IPS DF 6.9 (cell line): ENCODE measurements around the gene SLC35E1.

Source experiments
- DNase-seq: peaks from one replicate; pipeline ENCODE4 v3.0.0-alpha.2; 2013; ENCODE audit warnings: low read depth, low spot score
- H3K27ac ChIP-seq: one replicate; pipeline ENCODE4 v1.5.1; 2013; ENCODE audit warnings: low read length, control low read depth
- H3K27me3 ChIP-seq: 2 replicates; pipeline ENCODE4 v1.6.1; 2013; ENCODE audit warnings: mild to moderate bottlenecking, low read length; ENCODE audit not compliant: control insufficient read depth, insufficient read depth
- H3K36me3 ChIP-seq: 2 replicates; pipeline ENCODE4 v1.6.1; 2013; ENCODE audit warnings: low read length; ENCODE audit not compliant: control insufficient read depth, insufficient read depth
- H3K4me1 ChIP-seq: 2 replicates; pipeline ENCODE4 v1.6.1; 2013; ENCODE audit warnings: low read length; ENCODE audit not compliant: control insufficient read depth, insufficient read depth
- H3K4me3 ChIP-seq: 2 replicates; pipeline ENCODE4 v1.5.1; 2013; ENCODE audit warnings: mild to moderate bottlenecking, low read length
- H3K9me3 ChIP-seq: 2 replicates; pipeline ENCODE4 v1.6.1; 2013; ENCODE audit warnings: low read length, inconsistent platforms; ENCODE audit not compliant: control insufficient read depth, insufficient read depth
- WGBS: extraction: QIAGEN DNeasy Blood & Tissue Kit; methylation state at CpG from one replicate; pipeline ENCODE4 v1.1.7; 2013; ENCODE audit warnings: mixed read lengths, missing lambda C conversion rate; ENCODE audit not compliant: insufficient read length, insufficient coverage; 5-methylcytosine and 5-hydroxymethylcytosine counted together

The SLC35E1 gene

DNA sequence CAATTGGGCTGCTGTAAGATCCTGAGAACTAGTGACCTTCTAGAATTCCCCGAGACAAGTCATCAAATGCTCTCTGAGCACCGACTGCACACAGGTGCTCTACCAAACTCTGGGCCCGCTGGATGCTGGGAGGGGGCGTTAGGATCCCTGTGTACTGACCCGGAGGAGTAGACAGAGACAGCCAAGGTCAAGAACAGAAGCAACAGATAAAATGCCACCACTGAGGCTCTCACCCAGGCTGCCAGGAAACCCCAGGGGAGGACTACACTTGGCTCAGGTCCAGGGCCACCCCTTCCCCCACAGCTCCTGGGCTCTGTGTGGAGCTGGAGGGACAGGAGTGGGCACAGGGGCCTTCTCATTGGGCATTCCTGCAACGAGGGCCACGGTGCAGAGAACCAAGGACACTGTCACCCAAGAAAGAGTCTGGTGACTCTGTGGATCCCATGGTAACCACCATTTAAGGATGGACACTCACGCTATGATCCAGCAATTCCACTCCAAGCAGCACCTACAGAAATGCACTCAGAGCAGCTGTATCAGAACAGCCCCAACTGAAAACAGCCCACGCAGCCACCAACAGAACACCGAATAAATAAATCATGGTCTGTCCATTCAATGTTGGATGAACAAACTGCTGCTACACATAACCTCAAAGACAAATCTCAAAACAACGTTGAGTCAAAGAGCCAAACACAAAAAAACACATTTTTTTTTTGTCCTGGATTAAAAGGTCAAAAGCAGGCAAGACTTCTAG, 16.8 kb upstream of the SLC35E1 start:
- Histone ChIP-seq H3K4me1 (peaks cover 28% of the 10 kb centered on the region), H3K36me3 (no peaks in the 10 kb centered on the region), H3K4me3 (no peak overlapping the region), H3K9me3 (no peaks in the 10 kb centered on the region), H3K27me3 (no peaks in the 10 kb centered on the region), H3K27ac (no peak overlapping the region)
- DNase-seq: no peak
- no CpG with 5 or more reads among the region's 11 CpGs for WGBS

- peaks cover 28% of the 10 kb centered on the region for H3K4me1 ChIP-seq
- WGBS: no CpG with 5 or more reads among the region's 26 CpGs
- DNase-seq: no peak
These were observed 15.9 kb upstream of the SLC35E1 start for GRCh38 chr19:16587833-16588823.

GRCh38 chr19:16586991-16587832, 15.0 kb upstream of the SLC35E1 start:
- Histone ChIP-seq H3K9me3 (no peaks in the 10 kb centered on the region), H3K4me3 (no peak overlapping the region), H3K27ac (no peak overlapping the region), H3K4me1 (peaks cover 27% of the 10 kb centered on the region), H3K36me3 (no peaks in the 10 kb centered on the region), H3K27me3 (no peaks in the 10 kb centered on the region)
- DNase-seq: no peak
- no CpG with 5 or more reads among the region's 20 CpGs for WGBS

More at GRCh38 chr19:16587833-16588823, 15.9 kb upstream of the SLC35E1 start:
- no peaks in the 10 kb centered on the region for H3K36me3 ChIP-seq
- H3K9me3 ChIP-seq: no peaks in the 10 kb centered on the region
- H3K27ac ChIP-seq: no peak overlapping the region
- no peaks in the 10 kb centered on the region for H3K27me3 ChIP-seq
- H3K4me3 ChIP-seq: no peak overlapping the region

DNA sequence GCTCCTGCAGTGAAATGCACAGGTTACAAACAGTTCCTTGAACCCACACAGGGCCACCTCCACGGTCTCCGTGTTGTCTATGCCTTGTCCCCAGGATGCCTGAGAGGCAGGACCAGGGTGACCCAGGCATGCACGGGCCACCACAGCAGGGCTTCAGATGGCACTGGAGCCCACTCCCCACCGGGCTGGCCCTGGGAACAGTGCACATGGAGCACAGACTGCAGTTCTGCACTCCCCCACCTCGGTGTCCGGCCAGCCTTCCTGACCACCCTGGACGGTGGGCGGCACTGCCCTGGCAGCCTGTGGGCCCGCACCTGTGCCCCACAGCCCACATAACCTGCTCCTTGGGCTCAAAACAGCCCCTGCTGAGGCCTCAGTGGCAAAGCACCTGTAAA, 14.3 kb upstream of the SLC35E1 start:
- Histone ChIP-seq H3K4me1 (peaks cover 24% of the 10 kb centered on the region), H3K27ac (no peak overlapping the region), H3K27me3 (no peaks in the 10 kb centered on the region), H3K36me3 (no peaks in the 10 kb centered on the region), H3K9me3 (no peaks in the 10 kb centered on the region), H3K4me3 (no peak overlapping the region)
- no CpG with 5 or more reads among the region's 9 CpGs for WGBS
- DNase-seq: no peak

DNA sequence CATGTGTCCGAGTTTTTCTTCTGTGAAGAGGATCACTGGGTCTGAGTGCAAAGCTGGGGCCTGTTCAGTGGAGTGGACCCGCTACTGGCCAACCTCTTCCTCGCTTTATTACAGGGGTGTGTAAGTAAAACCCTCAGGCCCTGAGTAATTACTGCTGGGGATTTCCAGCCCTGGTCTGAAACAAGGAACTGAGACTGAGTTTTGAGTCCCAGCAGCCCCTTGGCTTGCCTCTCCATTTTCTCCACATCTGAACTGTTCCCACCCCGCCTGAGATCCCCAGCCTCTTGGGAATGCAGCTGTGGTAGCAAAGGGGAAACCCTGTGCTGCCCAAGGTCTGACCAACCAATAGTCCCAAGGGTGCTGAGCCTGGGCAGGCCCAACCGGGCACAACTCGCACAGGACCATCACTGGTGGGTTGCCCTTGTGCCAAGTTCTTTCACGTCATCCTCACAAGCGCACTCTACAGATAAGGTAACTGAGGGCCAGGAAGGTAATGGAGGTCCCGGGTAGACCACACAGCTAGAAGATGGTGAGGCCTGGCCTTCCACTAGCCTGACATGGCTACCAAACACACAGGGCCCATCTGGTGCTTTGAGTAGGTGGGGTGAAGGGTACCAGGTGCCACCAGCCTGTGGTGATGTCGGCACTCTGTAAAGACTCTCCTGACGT, 13.7 kb upstream of the SLC35E1 start:
- no peak overlapping the region for H3K4me3 ChIP-seq
- no peak for DNase-seq
- no peaks in the 10 kb centered on the region for H3K27me3 ChIP-seq
- H3K27ac ChIP-seq: no peak overlapping the region
- no CpG with 5 or more reads among the region's 11 CpGs for WGBS
- peaks cover 24% of the 10 kb centered on the region for H3K4me1 ChIP-seq
- no peaks in the 10 kb centered on the region for H3K9me3 ChIP-seq
- no peaks in the 10 kb centered on the region for H3K36me3 ChIP-seq

DNA sequence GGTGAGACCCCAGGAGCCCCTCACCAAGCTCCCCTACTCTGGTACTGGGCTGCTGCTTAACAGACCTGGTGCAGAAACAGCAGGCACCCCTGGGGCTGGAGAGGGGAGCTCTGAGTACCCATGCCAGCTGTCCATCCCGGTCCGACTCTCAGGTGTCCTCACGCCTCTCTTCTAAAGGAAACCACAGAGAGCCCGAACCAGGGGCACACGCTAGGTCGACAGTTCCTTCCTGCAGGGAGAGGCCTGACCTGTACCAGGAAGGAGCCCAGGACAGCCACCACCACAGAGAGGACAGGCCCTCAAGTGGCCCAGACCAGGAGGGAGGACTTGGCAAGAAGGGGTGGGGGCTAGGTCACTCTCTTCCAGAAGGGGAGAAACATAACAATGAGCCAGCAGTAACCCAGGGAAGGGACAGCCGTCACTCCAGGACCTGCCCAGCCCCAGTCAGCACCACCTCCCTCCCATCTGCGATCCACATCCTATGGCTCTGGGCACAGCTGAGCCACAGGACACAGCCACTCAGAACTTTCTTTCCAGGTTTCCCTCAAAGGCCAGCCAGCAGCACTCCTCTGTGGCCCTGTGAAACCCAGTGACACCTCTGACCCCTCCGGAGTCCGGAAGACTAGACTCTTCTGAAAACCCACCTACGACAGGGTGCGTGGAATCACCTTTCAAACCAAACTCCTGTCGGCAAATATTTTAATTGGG, 13.0 kb upstream of the SLC35E1 start:
- no peaks in the 10 kb centered on the region for H3K27me3 ChIP-seq
- no peak overlapping the region for H3K4me3 ChIP-seq
- peaks cover 24% of the 10 kb centered on the region for H3K4me1 ChIP-seq
- H3K27ac ChIP-seq: no peak overlapping the region
- H3K36me3 ChIP-seq: no peaks in the 10 kb centered on the region
- DNase-seq: no peak
- no CpG with 5 or more reads among the region's 13 CpGs for WGBS
- H3K9me3 ChIP-seq: no peaks in the 10 kb centered on the region

- WGBS: no CpG with 5 or more reads among the region's 15 CpGs
- H3K4me1 ChIP-seq: peaks cover 24% of the 10 kb centered on the region
- no peak overlapping the region for H3K27ac ChIP-seq
These were observed 12.3 kb upstream of the SLC35E1 start for GRCh38 chr19:16584248-16585093.

DNA sequence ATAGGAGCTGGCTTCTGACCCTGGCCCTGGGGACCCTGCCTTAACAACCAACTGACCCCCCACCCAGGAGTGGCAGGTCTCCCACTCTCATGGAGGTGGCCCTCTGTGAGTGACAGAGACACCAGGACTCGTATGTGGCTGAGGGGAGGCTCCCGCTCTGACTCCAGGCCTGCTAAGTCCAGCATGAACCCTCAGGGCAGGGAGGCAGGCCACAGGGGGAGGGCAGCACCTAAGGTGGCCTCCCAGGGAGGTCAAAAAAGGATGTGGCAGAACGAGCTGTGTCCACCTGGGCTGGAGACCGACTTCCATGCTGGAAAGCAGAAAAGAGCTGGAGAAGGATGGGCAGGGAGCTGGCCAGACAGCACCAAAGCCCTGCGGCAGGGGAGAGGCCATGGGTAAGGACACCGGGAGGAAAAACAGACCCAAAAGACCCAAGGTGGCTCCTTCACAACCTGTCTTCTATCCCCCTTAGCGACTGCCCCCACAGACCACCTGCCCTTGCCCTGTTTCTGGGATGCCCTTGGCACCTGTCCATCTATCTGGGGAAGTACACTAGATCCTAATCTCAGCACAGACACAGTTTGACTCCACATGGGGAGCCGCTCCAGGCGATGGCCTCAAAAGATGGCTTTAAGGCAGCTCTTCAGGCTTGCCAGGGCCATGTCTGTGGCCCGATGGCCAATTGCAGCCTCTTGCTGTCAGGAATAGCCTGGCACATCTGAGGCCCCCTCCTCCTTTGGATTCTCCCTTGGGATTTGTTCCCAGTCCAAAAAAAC, 10.5 kb upstream of the SLC35E1 start:
- no peak for DNase-seq
- Histone ChIP-seq H3K4me3 (no peak overlapping the region), H3K27me3 (no peaks in the 10 kb centered on the region), H3K36me3 (peaks cover 6% of the 10 kb centered on the region; the same call in 1 of the 2 replicates), H3K4me1 (peaks cover 19% of the 10 kb centered on the region), H3K9me3 (no peaks in the 10 kb centered on the region), H3K27ac (no peak overlapping the region)
- WGBS: no CpG with 5 or more reads among the region's 10 CpGs

More at GRCh38 chr19:16584248-16585093, 12.3 kb upstream of the SLC35E1 start:
- Histone ChIP-seq H3K9me3 (no peaks in the 10 kb centered on the region), H3K4me3 (no peak overlapping the region), H3K36me3 (no peaks in the 10 kb centered on the region), H3K27me3 (no peaks in the 10 kb centered on the region)
- DNase-seq: no peak
